Endothelial cell of umbilical vein (primary cell): Measurements from ENCODE around the gene PROB1. TPM values are rescaled to one million over a fixed set of nuclear protein-coding genes. Genes with fewer than 3 reads are reported as not detected.

Source experiments
- BruUV-seq: library from RNA; stranded (reverse); fragments of 400-500 nt; replicated peaks from 2 replicates; lab custom pipeline; 2021; lab: Mats Ljungman, UMichigan
- CTCF ChIA-PET: fragments of 300-600, 350-600 bp; sonication (Branson Sonifier 250); formaldehyde crosslinking; loops from one replicate; lab custom pipeline; 2021; ENCODE audit warnings: antibody characterized with exemption, inconsistent platforms; lab: Charles Lee
- POLR2A ChIA-PET: fragments of 300-600, 350-600 bp; sonication (Branson Sonifier 250); formaldehyde crosslinking; loops from one replicate; lab custom pipeline; 2021; ENCODE audit warnings: antibody characterized with exemption, inconsistent platforms; lab: Charles Lee
- DNase-seq: peaks from one replicate; pipeline ENCODE4 v3.0.0-alpha.2; 2011; ENCODE audit warnings: low read depth, low spot score
- FAIRE-seq: peaks from 2 replicates; lab custom pipeline; 2011; peaks lifted over from hg19 to GRCh38; lab: Jason Lieb, UNC
- H2AFZ ChIP-seq: 2 replicates; pipeline ENCODE4 v1.6.0; 2012; ENCODE audit warnings: low read depth, low read length, control low read depth, inconsistent platforms
- H3K27ac ChIP-seq: 2 replicates; pipeline ENCODE4 v1.5.1; 2011; ENCODE audit warnings: low read depth, mild to moderate bottlenecking, control low read depth, low read length, moderate library complexity; ENCODE audit not compliant: insufficient read depth
- H3K27me3 ChIP-seq, 2 experiments: 2 replicates each; pipeline versions ENCODE4 v1.6.0 to v1.6.1; 2011; ENCODE audit warnings: low read length in 2 of 2, mixed read lengths in 1 of 2; ENCODE audit not compliant: control insufficient read depth in 2 of 2, insufficient read depth in 2 of 2
- H3K36me3 ChIP-seq, 2 experiments: 2 replicates in 1 of 2; 3 replicates in 1 of 2; pipeline ENCODE4 v1.5.1; 2011; ENCODE audit warnings: low read length in 2 of 2, mild to moderate bottlenecking in 1 of 2, moderate library complexity in 1 of 2; ENCODE audit not compliant: control insufficient read depth in 2 of 2, insufficient read depth in 2 of 2; ENCODE audit errors: extremely low read depth in 1 of 2
- H3K4me1 ChIP-seq: 3 replicates; pipeline ENCODE4 v1.5.1; 2011; ENCODE audit warnings: mild to moderate bottlenecking, low read length; ENCODE audit not compliant: control insufficient read depth, insufficient read depth; ENCODE audit errors: extremely low read depth
- H3K4me2 ChIP-seq: 2 replicates; pipeline ENCODE4 v1.6.1; 2011; ENCODE audit warnings: low read length, control low read depth, mixed read lengths; ENCODE audit not compliant: insufficient read depth
- H3K4me3 ChIP-seq, 3 experiments: fragments of 200-600 bp in 1 of 3; sonication (generic), shearing (Covaris generic) in 1 of 3; replicated peaks in 1 of 3; 2 replicates each; pipeline ENCODE4 v1.5.1; 2011 to 2016; ENCODE audit warnings: control low read depth in 3 of 3, low read length in 3 of 3, mild to moderate bottlenecking in 2 of 3, inconsistent platforms in 1 of 3, low read depth in 1 of 3, moderate library complexity in 1 of 3; ENCODE audit not compliant: insufficient read depth in 1 of 3
- H3K79me2 ChIP-seq: 2 replicates; pipeline ENCODE4 v1.6.0; 2012; ENCODE audit warnings: low read length, inconsistent platforms; ENCODE audit not compliant: control insufficient read depth, insufficient read depth
- H3K9ac ChIP-seq: replicated peaks from 2 replicates; pipeline ENCODE3; 2011; ENCODE audit warnings: low read length, control low read depth; ENCODE audit not compliant: insufficient read depth; ENCODE audit errors: extremely low read depth
- H3K9me1 ChIP-seq: replicated peaks from 3 replicates; pipeline ENCODE4 v1.6.0; 2011; ENCODE audit warnings: mild to moderate bottlenecking, low read length; ENCODE audit not compliant: control insufficient read depth, insufficient read depth; ENCODE audit errors: extremely low read depth
- H3K9me3 ChIP-seq: replicated peaks from 2 replicates; pipeline ENCODE4 v1.5.1; 2012; ENCODE audit warnings: low read length, inconsistent platforms; ENCODE audit not compliant: control insufficient read depth, insufficient read depth
- H4K20me1 ChIP-seq: replicated peaks from 2 replicates; pipeline ENCODE3; 2011; ENCODE audit warnings: mild to moderate bottlenecking, low read length; ENCODE audit not compliant: control insufficient read depth, insufficient read depth; ENCODE audit errors: extremely low read depth
- EZH2 ChIP-seq: IDR thresholded peaks from 2 replicates; pipeline ENCODE4 v1.6.1; 2012; ENCODE audit warnings: borderline replicate concordance, low read depth, mild to moderate bottlenecking, moderate library complexity, low read length, inconsistent platforms; ENCODE audit not compliant: severe bottlenecking
- FOS ChIP-seq: IDR thresholded peaks from 2 replicates; pipeline ENCODE4 v1.6.1; 2011; ENCODE audit warnings: mild to moderate bottlenecking, low read length, moderate library complexity, borderline replicate concordance; ENCODE audit not compliant: insufficient read depth
- GATA2 ChIP-seq: IDR thresholded peaks from 2 replicates; pipeline ENCODE4 v1.7.0; 2011; ENCODE audit warnings: low read depth, mild to moderate bottlenecking, moderate library complexity, mixed read lengths, low read length; ENCODE audit not compliant: insufficient read length, insufficient read depth
- JUN ChIP-seq: IDR thresholded peaks from 2 replicates; pipeline ENCODE4 v1.6.1; 2011; ENCODE audit warnings: borderline replicate concordance, low read depth; ENCODE audit not compliant: insufficient read length, insufficient read depth
- MYC ChIP-seq: IDR thresholded peaks from one replicate; pipeline ENCODE4 v1.6.1; 2011; ENCODE audit warnings: mild to moderate bottlenecking, low read depth, low read length
- POLR2A ChIP-seq: IDR thresholded peaks from 2 replicates; pipeline ENCODE4 v1.6.1; 2012; ENCODE audit warnings: low read depth, mild to moderate bottlenecking, control low read depth, low read length
- POLR2AphosphoS5 ChIP-seq: IDR thresholded peaks from 2 replicates; pipeline ENCODE4 v1.6.1; 2012; ENCODE audit warnings: low read depth, mild to moderate bottlenecking, control low read depth, low read length, moderate library complexity; ENCODE audit not compliant: insufficient read depth
- dilution Hi-C: fragments of 300-500 bp; cut with MboI; formaldehyde crosslinking; loops from one replicate; pipeline ENCODE4 v1.15.0; 2019; ENCODE audit warnings: low sequenced_read_pairs; ENCODE audit not compliant: extremely low pct_ligation_motif_present
- intact Hi-C: fragments of 100-400 bp; cut with micrococcal nuclease; formaldehyde crosslinking; loops from one replicate; pipeline ENCODE4 v1.10.0; 2022
- polyA plus RNA-seq, 4 experiments: library from polyadenylated mRNA; depleted of rRNA in 3 of 4; stranded (reverse) in 3 of 4; unstranded in 1 of 4; fragments of >200 nt; gene quantifications; 2 replicates each; pipeline versions ENCODE4 v1.2.1 to v1.2.3, GENCODE V29; 2011 to 2012; ENCODE audit warnings: missing spikeins in 1 of 4
- total RNA-seq: library from RNA; stranded (reverse); gene quantifications from 2 replicates; pipeline ENCODE4 v1.2.3, GENCODE V29; 2021
- TF ChIP-seq, protein P1 (sequence below): IDR thresholded peaks from 2 replicates; pipeline ENCODE4 v1.6.1; 2011; ENCODE audit not compliant: insufficient read depth, insufficient read length
- TF ChIP-seq, protein P2 (sequence below), 2 donors: IDR thresholded peaks; 1 replicate in 1 of 2; 2 replicates in 1 of 2; pipeline ENCODE4 v1.5.1; 2011; ENCODE audit warnings: low read length in 2 of 2, mild to moderate bottlenecking in 2 of 2, moderate library complexity in 2 of 2, control low read depth in 1 of 2, inconsistent platforms in 1 of 2, low read depth in 1 of 2; ENCODE audit not compliant: insufficient read depth in 1 of 2; ENCODE audit errors: extremely low read depth in 1 of 2

The PROB1 gene
- total and polyA plus RNA-seq, 2 donors (not counting 3 experiments of a cell fraction or from before 2014, with no cell fraction given): 0.47 to 1.9 TPM

DNA sequence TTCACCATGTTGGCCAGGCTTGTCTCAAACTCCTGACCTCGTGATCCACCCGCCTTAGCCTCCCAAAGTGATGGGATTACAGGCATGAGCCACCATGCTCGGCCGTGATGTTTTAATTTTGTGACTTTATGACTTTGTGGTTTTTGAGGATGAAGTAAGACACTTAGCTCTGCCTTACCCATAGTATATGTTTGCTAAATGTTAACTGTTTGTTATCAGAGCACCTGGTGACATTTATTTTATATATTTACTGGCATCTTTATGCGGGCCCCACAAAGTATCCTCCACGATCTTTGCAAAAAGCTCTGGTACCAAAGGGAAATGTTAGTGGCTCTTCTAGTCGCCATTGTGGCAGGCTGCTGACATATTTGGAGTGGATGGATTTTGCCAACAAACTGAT is 18.5 kb downstream of the PROB1 start:
- no peak for DNase-seq
- BruUV-seq: no TSS peak
- Histone ChIP-seq H4K20me1 (no peaks in the 10 kb centered on the region), H3K36me3 (peaks cover 2 to 3% of the 10 kb centered on the region in 2 experiments), H2AFZ (no peak overlapping the region), H3K79me2 (no peaks in the 10 kb centered on the region), H3K9me3 (no peaks in the 10 kb centered on the region), H3K9ac (no peak overlapping the region), H3K4me1 (no peaks in the 10 kb centered on the region), H3K9me1 (no peaks in the 10 kb centered on the region), H3K27me3 (no peaks in the 10 kb centered on the region), H3K27ac (no peak overlapping the region), H3K4me3 (no peak overlapping the region), H3K4me2 (no peak overlapping the region)
- POLR2A ChIA-PET: no interaction called here
- dilution Hi-C loops (no loop called here), intact Hi-C loops (no loop called here)
- no peak for FAIRE-seq
- CTCF ChIA-PET: interaction anchor here (1.1 kb wide), 1 partner anchor 15 kb away, joined by 4 read pairs; no protein-coding TSS in a partner anchor
- TF ChIP-seq, protein P1, sequence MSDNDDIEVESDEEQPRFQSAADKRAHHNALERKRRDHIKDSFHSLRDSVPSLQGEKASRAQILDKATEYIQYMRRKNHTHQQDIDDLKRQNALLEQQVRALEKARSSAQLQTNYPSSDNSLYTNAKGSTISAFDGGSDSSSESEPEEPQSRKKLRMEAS: no peak
- TF ChIP-seq FOS (no peak), JUN (no peak), GATA2 (no peak), EZH2 (no peak), POLR2A (no peak), MYC (no peak), POLR2AphosphoS5 (no peak)
- TF ChIP-seq, protein P2, sequence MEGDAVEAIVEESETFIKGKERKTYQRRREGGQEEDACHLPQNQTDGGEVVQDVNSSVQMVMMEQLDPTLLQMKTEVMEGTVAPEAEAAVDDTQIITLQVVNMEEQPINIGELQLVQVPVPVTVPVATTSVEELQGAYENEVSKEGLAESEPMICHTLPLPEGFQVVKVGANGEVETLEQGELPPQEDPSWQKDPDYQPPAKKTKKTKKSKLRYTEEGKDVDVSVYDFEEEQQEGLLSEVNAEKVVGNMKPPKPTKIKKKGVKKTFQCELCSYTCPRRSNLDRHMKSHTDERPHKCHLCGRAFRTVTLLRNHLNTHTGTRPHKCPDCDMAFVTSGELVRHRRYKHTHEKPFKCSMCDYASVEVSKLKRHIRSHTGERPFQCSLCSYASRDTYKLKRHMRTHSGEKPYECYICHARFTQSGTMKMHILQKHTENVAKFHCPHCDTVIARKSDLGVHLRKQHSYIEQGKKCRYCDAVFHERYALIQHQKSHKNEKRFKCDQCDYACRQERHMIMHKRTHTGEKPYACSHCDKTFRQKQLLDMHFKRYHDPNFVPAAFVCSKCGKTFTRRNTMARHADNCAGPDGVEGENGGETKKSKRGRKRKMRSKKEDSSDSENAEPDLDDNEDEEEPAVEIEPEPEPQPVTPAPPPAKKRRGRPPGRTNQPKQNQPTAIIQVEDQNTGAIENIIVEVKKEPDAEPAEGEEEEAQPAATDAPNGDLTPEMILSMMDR (IDR thresholded peaks at IDR 0.05; ENCODE audit: extremely low read depth in 1 of 2, insufficient read depth in 1 of 2, low read depth in 1 of 2, low read length in 2 of 2): no peak
